HepG2 (cell line): ENCODE results near the gene SLA2. TPM values are rescaled to one million over a fixed set of nuclear protein-coding genes. Genes with fewer than 3 reads are reported as not detected.

ENCODE experiments used
- AKAP8 ChIP-seq: sonication (generic); formaldehyde crosslinking; IDR thresholded peaks from 2 replicates; pipeline ENCODE4 v1.5.1; 2020; ENCODE audit warnings: mild to moderate bottlenecking, missing genetic modification reagents
- ARNT ChIP-seq: fragments of 450-650 bp; IDR thresholded peaks from 2 replicates; pipeline ENCODE4 v1.6.1; 2017
- CHCHD3 ChIP-seq: sonication (generic); formaldehyde crosslinking; IDR thresholded peaks from 2 replicates; pipeline ENCODE4 v1.8.0; 2022; ENCODE audit warnings: mild to moderate bottlenecking, missing genetic modification reagents, moderate library complexity
- HIVEP1 ChIP-seq: sonication (generic); formaldehyde crosslinking; IDR thresholded peaks from 2 replicates; pipeline ENCODE4 v1.4.0; 2020; ENCODE audit warnings: mild to moderate bottlenecking, missing genetic modification reagents
- HMGA1 ChIP-seq: sonication (generic); formaldehyde crosslinking; conservative IDR thresholded peaks from 2 replicates; pipeline ENCODE4 v1.4.0; 2020; ENCODE audit warnings: missing genetic modification reagents
- MYNN ChIP-seq: sonication (generic); formaldehyde crosslinking; IDR thresholded peaks from 2 replicates; pipeline ENCODE4 v1.4.0; 2020; ENCODE audit warnings: mild to moderate bottlenecking, low read depth, missing genetic modification reagents
- NCOA2 ChIP-seq: sonication (generic); formaldehyde crosslinking; IDR thresholded peaks from 2 replicates; pipeline ENCODE4 v1.8.0; 2022; ENCODE audit warnings: inconsistent platforms
- POLR2A ChIP-seq, 2 experiments: IDR thresholded peaks; 2 replicates each; pipeline ENCODE4 v1.6.1; 2011; ENCODE audit warnings: low read depth in 2 of 2, low read length in 2 of 2, mild to moderate bottlenecking in 1 of 2, moderate library complexity in 1 of 2; ENCODE audit not compliant: insufficient read depth in 1 of 2
- SP2 ChIP-seq: sonication (generic); formaldehyde crosslinking; IDR thresholded peaks from 2 replicates; pipeline ENCODE4 v1.5.1; 2020; ENCODE audit warnings: mild to moderate bottlenecking, missing genetic modification reagents
- SP4 ChIP-seq: sonication (generic); formaldehyde crosslinking; IDR thresholded peaks from 2 replicates; pipeline ENCODE4 v1.8.1; 2023; ENCODE audit warnings: mild to moderate bottlenecking, missing genetic modification reagents
- TFAP4 ChIP-seq: sonication (generic); IDR thresholded peaks from 2 replicates; pipeline ENCODE4 v1.6.1; 2016; ENCODE audit warnings: low read depth, borderline replicate concordance
- ZNF354B ChIP-seq: sonication (generic); formaldehyde crosslinking; IDR thresholded peaks from 2 replicates; pipeline ENCODE4 v1.8.0; 2022; ENCODE audit warnings: mild to moderate bottlenecking, missing genetic modification reagents
- ZNF75D ChIP-seq: sonication (generic); formaldehyde crosslinking; IDR thresholded peaks from 2 replicates; pipeline ENCODE4 v1.8.1; 2023; ENCODE audit warnings: missing genetic modification reagents, mild to moderate bottlenecking, borderline replicate concordance
- ZNF790 ChIP-seq: sonication (generic); formaldehyde crosslinking; IDR thresholded peaks from 2 replicates; pipeline ENCODE4 v1.8.0; 2022; ENCODE audit warnings: missing genetic modification reagents, mild to moderate bottlenecking, borderline replicate concordance
- ZNF839 ChIP-seq: sonication (generic); formaldehyde crosslinking; IDR thresholded peaks from 2 replicates; pipeline ENCODE4 v1.4.0; 2020; ENCODE audit warnings: missing genetic modification reagents, mild to moderate bottlenecking, borderline replicate concordance
- polyA plus RNA-seq, 8 experiments: library from polyadenylated mRNA; depleted of rRNA in 3 of 8; stranded (reverse) in 7 of 8; unstranded in 1 of 8; fragments of >200 nt; fragmentation: Illumina TruSeq in 4 of 8; extraction: Trizol in 4 of 8; gene quantifications; 2 replicates each; pipeline versions ENCODE4 v1.2.1 to v1.2.3, GENCODE V29; 2011 to 2016; ENCODE audit warnings: low read depth in 4 of 8, missing spikeins in 1 of 8, mixed read lengths in 1 of 8; ENCODE audit not compliant: insufficient read depth in 1 of 8
- total RNA-seq, 5 experiments: library from RNA; depleted of rRNA; stranded (reverse); fragments of >200 nt; fragmentation: Illumina TruSeq; extraction: Trizol; gene quantifications; 2 replicates each; pipeline ENCODE4 v1.2.3, GENCODE V29; 2016; ENCODE audit warnings: low read depth in 1 of 5
- TF ChIP-seq, protein P1 (sequence below): conservative IDR thresholded peaks from 2 replicates; pipeline ENCODE4 v1.6.1; 2018; ENCODE audit warnings: missing genetic modification reagents
- TF ChIP-seq, protein P2 (sequence below): sonication (generic); formaldehyde crosslinking; conservative IDR thresholded peaks from 2 replicates; pipeline ENCODE4 v1.4.0; 2020; ENCODE audit warnings: missing genetic modification reagents
- TF ChIP-seq, protein P3 (sequence below): sonication (generic); formaldehyde crosslinking; IDR thresholded peaks from 2 replicates; pipeline ENCODE4 v1.4.0; 2020; ENCODE audit warnings: missing genetic modification reagents, borderline replicate concordance
- TF ChIP-seq, protein P4 (sequence below): sonication (generic); formaldehyde crosslinking; IDR thresholded peaks from 2 replicates; pipeline ENCODE4 v1.4.0; 2020; ENCODE audit warnings: missing genetic modification reagents, mild to moderate bottlenecking, borderline replicate concordance
- TF ChIP-seq, protein P5 (sequence below): sonication (generic); formaldehyde crosslinking; IDR thresholded peaks from 2 replicates; pipeline ENCODE4 v1.5.0; 2020; ENCODE audit warnings: missing genetic modification reagents, mild to moderate bottlenecking, borderline replicate concordance

Gene SLA2
- total and polyA plus RNA-seq, 2 of the 13 experiments (the other 11 are each of a cell fraction or from before 2014, with no cell fraction given) = 1.6 to 3.6 TPM

DNA sequence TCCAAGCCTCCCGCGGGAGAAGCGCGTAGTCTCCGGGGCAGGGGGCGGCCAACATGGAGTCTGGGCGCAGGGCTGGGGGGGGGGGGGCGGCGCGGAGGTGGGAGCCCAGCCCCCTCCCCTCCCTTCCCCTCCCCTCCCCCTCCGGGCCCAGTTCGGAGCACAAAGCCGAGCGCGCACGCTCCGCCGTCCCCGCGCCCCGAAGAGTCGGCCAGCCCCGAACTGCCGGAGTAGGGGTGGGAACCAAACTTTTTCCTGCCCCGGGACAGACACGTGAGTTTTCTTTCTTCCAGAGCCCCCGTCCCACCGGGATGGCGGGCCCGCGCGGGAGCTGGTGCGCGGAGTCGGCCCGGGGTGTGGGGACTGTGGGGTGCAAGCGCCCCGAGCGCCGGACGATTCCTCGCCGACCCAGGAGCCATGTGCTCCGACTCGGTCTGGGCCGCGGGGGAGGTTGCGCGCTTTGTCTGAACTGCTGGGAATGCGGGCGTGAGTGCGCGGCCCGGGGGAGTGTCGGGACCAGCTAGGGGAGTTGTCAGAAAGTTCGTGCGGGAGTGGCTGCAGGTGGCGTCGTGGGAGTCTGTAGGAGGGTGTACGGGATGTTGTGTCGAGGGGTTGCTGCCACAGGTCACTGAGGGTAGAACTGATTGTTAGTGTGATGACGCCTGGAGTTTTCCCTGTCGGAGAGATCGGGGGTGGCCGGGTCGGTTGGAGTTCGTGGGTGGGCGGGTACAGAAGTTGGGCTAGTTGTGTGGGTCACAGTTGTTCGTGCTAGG is 71.4 kb downstream of the SLA2 start (continued):
- TF ChIP-seq, protein P1, sequence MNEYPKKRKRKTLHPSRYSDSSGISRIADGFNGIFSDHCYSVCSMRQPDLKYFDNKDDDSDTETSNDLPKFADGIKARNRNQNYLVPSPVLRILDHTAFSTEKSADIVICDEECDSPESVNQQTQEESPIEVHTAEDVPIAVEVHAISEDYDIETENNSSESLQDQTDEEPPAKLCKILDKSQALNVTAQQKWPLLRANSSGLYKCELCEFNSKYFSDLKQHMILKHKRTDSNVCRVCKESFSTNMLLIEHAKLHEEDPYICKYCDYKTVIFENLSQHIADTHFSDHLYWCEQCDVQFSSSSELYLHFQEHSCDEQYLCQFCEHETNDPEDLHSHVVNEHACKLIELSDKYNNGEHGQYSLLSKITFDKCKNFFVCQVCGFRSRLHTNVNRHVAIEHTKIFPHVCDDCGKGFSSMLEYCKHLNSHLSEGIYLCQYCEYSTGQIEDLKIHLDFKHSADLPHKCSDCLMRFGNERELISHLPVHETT = peak; percentile 47
- TF ChIP-seq CHCHD3 (CRISPR knock-in tag) (peak; percentile 93), HIVEP1 (CRISPR knock-in tag) (peak; percentile 85), ZNF75D (CRISPR knock-in tag) (no peak; the same call in 1 of the 2 replicates), HMGA1 (CRISPR knock-in tag) (no peak), MYNN (no peak; the same call in none of the 2 replicates), ZNF354B (CRISPR knock-in tag) (no peak), ZNF790 (CRISPR knock-in tag) (no peak), ARNT (no peak), AKAP8 (peak; percentile 83; the same call in 1 of the 2 replicates), SP2 (peak; percentile 61), SP4 (peak; percentile 33; the same call in 1 of the 2 replicates), ZNF839 (peak; percentile 86; the same call in 1 of the 2 replicates), NCOA2 (0 out of 2 replicates have a peak, but pooled peaks have one; percentile 7), POLR2A (IDR thresholded peaks at IDR 0.05; ENCODE audit: insufficient read depth in 1 of 2, low read depth in 2 of 2, low read length in 2 of 2) (peak; percentile 43 to 82), TFAP4 (no peak)
- TF ChIP-seq, protein P2, sequence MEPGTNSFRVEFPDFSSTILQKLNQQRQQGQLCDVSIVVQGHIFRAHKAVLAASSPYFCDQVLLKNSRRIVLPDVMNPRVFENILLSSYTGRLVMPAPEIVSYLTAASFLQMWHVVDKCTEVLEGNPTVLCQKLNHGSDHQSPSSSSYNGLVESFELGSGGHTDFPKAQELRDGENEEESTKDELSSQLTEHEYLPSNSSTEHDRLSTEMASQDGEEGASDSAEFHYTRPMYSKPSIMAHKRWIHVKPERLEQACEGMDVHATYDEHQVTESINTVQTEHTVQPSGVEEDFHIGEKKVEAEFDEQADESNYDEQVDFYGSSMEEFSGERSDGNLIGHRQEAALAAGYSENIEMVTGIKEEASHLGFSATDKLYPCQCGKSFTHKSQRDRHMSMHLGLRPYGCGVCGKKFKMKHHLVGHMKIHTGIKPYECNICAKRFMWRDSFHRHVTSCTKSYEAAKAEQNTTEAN = 0 out of 2 replicates have a peak, but pooled peaks have one; percentile 45
- TF ChIP-seq, protein P3, sequence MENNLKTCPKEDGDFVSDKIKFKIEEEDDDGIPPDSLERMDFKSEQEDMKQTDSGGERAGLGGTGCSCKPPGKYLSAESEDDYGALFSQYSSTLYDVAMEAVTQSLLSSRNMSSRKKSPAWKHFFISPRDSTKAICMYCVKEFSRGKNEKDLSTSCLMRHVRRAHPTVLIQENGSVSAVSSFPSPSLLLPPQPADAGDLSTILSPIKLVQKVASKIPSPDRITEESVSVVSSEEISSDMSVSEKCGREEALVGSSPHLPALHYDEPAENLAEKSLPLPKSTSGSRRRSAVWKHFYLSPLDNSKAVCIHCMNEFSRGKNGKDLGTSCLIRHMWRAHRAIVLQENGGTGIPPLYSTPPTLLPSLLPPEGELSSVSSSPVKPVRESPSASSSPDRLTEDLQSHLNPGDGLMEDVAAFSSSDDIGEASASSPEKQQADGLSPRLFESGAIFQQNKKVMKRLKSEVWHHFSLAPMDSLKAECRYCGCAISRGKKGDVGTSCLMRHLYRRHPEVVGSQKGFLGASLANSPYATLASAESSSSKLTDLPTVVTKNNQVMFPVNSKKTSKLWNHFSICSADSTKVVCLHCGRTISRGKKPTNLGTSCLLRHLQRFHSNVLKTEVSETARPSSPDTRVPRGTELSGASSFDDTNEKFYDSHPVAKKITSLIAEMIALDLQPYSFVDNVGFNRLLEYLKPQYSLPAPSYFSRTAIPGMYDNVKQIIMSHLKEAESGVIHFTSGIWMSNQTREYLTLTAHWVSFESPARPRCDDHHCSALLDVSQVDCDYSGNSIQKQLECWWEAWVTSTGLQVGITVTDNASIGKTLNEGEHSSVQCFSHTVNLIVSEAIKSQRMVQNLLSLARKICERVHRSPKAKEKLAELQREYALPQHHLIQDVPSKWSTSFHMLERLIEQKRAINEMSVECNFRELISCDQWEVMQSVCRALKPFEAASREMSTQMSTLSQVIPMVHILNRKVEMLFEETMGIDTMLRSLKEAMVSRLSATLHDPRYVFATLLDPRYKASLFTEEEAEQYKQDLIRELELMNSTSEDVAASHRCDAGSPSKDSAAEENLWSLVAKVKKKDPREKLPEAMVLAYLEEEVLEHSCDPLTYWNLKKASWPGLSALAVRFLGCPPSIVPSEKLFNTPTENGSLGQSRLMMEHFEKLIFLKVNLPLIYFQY = peak; percentile 72
- TF ChIP-seq, protein P4, sequence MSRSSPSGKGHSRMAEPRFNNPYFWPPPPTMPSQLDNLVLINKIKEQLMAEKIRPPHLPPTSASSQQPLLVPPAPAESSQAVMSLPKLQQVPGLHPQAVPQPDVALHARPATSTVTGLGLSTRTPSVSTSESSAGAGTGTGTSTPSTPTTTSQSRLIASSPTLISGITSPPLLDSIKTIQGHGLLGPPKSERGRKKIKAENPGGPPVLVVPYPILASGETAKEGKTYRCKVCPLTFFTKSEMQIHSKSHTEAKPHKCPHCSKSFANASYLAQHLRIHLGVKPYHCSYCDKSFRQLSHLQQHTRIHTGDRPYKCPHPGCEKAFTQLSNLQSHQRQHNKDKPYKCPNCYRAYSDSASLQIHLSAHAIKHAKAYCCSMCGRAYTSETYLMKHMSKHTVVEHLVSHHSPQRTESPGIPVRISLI (CRISPR knock-in tag) = peak; percentile 64; the same call in 1 of the 2 replicates
- TF ChIP-seq, protein P5, sequence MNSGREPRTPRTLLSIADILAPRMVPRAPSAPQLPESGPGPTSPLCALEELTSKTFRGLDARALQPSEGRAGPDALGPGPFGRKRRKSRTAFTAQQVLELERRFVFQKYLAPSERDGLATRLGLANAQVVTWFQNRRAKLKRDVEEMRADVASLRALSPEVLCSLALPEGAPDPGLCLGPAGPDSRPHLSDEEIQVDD = 0 out of 2 replicates have a peak, but pooled peaks have one; percentile 39
